Measurements from ENCODE around the gene SLC35E2B. TPM values are rescaled to one million over a fixed set of nuclear protein-coding genes. Genes with fewer than 3 reads are reported as not detected.

The SLC35E2B gene
- total and polyA plus RNA-seq, 2 of the 8 experiments (the other 6 are each of a cell fraction or from before 2014, with no cell fraction given): 25.9 to 46.7 TPM

Other genes with a start within 250 kb of the SLC35E2B start
- gene ATAD3C, start 243.1 kb downstream of the SLC35E2B start, total RNA-seq (2021; fragmentation: NEBNext Ultra II Directional; extraction: Animal tissue kit (Norgen Biotek cat#: 25700)): 1.3 and 2.0 TPM in 2 replicates
- gene ATAD3C, start 243.1 kb downstream of the SLC35E2B start, polyA plus RNA-seq (2011; rRNA removed): 2.7 and 2.8 TPM in 2 replicates
- 63.0 and 64.4 TPM in 2 replicates for gene ATAD3B, start 221.0 kb downstream of the SLC35E2B start, total RNA-seq (2021; fragmentation: NEBNext Ultra II Directional; extraction: Animal tissue kit (Norgen Biotek cat#: 25700))
- gene ATAD3B, start 221.0 kb downstream of the SLC35E2B start, polyA plus RNA-seq (2011; rRNA removed): 31.3 and 43.9 TPM in 2 replicates
- 63.7 and 64.7 TPM in 2 replicates for gene ATAD3A, start 180.6 kb downstream of the SLC35E2B start, total RNA-seq (2021; fragmentation: NEBNext Ultra II Directional; extraction: Animal tissue kit (Norgen Biotek cat#: 25700))
- gene ATAD3A, start 180.6 kb downstream of the SLC35E2B start, polyA plus RNA-seq (2011; rRNA removed): 28.3 and 46.7 TPM in 2 replicates
- gene TMEM240, start 152.2 kb downstream of the SLC35E2B start, total RNA-seq (2021; fragmentation: NEBNext Ultra II Directional; extraction: Animal tissue kit (Norgen Biotek cat#: 25700)): 3.6 and 6.6 TPM in 2 replicates
- 5.7 and 7.6 TPM in 2 replicates for gene TMEM240, start 152.2 kb downstream of the SLC35E2B start, polyA plus RNA-seq (2011; rRNA removed)
- 165 and 170 TPM in 2 replicates for gene SSU72, start 117.9 kb downstream of the SLC35E2B start, total RNA-seq (2021; fragmentation: NEBNext Ultra II Directional; extraction: Animal tissue kit (Norgen Biotek cat#: 25700))
- gene SSU72, start 117.9 kb downstream of the SLC35E2B start, polyA plus RNA-seq (2011; rRNA removed): 110 and 116 TPM in 2 replicates
- gene FNDC10, start 92.7 kb downstream of the SLC35E2B start, total RNA-seq (2021; fragmentation: NEBNext Ultra II Directional; extraction: Animal tissue kit (Norgen Biotek cat#: 25700)): 18.3 and 19.0 TPM in 2 replicates
- 21.8 and 40.0 TPM in 2 replicates for gene FNDC10, start 92.7 kb downstream of the SLC35E2B start, polyA plus RNA-seq (2011; rRNA removed)
- 56.5 and 60.0 TPM in 2 replicates for gene MIB2, start 77.3 kb downstream of the SLC35E2B start, total RNA-seq (2021; fragmentation: NEBNext Ultra II Directional; extraction: Animal tissue kit (Norgen Biotek cat#: 25700))
- gene MIB2, start 77.3 kb downstream of the SLC35E2B start, polyA plus RNA-seq (2011; rRNA removed): 32.5 and 71.1 TPM in 2 replicates
- 14.6 and 19.1 TPM in 2 replicates for gene MMP23B, start 60.6 kb downstream of the SLC35E2B start, total RNA-seq (2021; fragmentation: NEBNext Ultra II Directional; extraction: Animal tissue kit (Norgen Biotek cat#: 25700))
- 9.2 and 20.8 TPM in 2 replicates for gene MMP23B, start 60.6 kb downstream of the SLC35E2B start, polyA plus RNA-seq (2011; rRNA removed)
- 31.3 and 31.9 TPM in 2 replicates for gene CDK11B, start 33.8 kb downstream of the SLC35E2B start, total RNA-seq (2021; fragmentation: NEBNext Ultra II Directional; extraction: Animal tissue kit (Norgen Biotek cat#: 25700))
- 11.1 and 21.8 TPM in 2 replicates for gene CDK11B, start 33.8 kb downstream of the SLC35E2B start, polyA plus RNA-seq (2011; rRNA removed)
- gene CDK11A, start 31.6 kb upstream of the SLC35E2B start, total RNA-seq (2021; fragmentation: NEBNext Ultra II Directional; extraction: Animal tissue kit (Norgen Biotek cat#: 25700)): 45.6 and 45.7 TPM in 2 replicates
- gene CDK11A, start 31.6 kb upstream of the SLC35E2B start, polyA plus RNA-seq (2011; rRNA removed): 15.0 and 38.8 TPM in 2 replicates
- 80.1 and 89.7 TPM in 2 replicates for gene NADK, start 85.7 kb upstream of the SLC35E2B start, total RNA-seq (2021; fragmentation: NEBNext Ultra II Directional; extraction: Animal tissue kit (Norgen Biotek cat#: 25700))
- gene NADK, start 85.7 kb upstream of the SLC35E2B start, polyA plus RNA-seq (2011; rRNA removed): 78.0 and 105 TPM in 2 replicates
- gene GNB1, start 198.3 kb upstream of the SLC35E2B start, total RNA-seq (2021; fragmentation: NEBNext Ultra II Directional; extraction: Animal tissue kit (Norgen Biotek cat#: 25700)): 382 and 394 TPM in 2 replicates
- 343 and 372 TPM in 2 replicates for gene GNB1, start 198.3 kb upstream of the SLC35E2B start, polyA plus RNA-seq (2011; rRNA removed)
- 0.92 and 1.3 TPM in 2 replicates for gene CALML6, start 222.5 kb upstream of the SLC35E2B start, total RNA-seq (2021; fragmentation: NEBNext Ultra II Directional; extraction: Animal tissue kit (Norgen Biotek cat#: 25700))
- gene CALML6, start 222.5 kb upstream of the SLC35E2B start, polyA plus RNA-seq (2011; rRNA removed): 0.54 and 0.96 TPM in 2 replicates
- gene TMEM52, start 226.5 kb upstream of the SLC35E2B start, total RNA-seq (2021; fragmentation: NEBNext Ultra II Directional; extraction: Animal tissue kit (Norgen Biotek cat#: 25700)): 14.6 and 15.0 TPM in 2 replicates
- 30.2 and 46.3 TPM in 2 replicates for gene TMEM52, start 226.5 kb upstream of the SLC35E2B start, polyA plus RNA-seq (2011; rRNA removed)

Data from H1 (cell line).